SK-N-SH (cell line): ENCODE measurements around the gene HLA-DQA1. TPM values are rescaled to one million over a fixed set of nuclear protein-coding genes. Genes with fewer than 3 reads are reported as not detected.
A peak's percentile ranks its signal among the peaks of the same experiment; 100 is the strongest.

Experiments
- CTCF ChIA-PET: fragments of 300-600, 350-600 bp; formaldehyde crosslinking; extraction: SDS; loops from one replicate; lab custom pipeline; 2021; lab: Yijun Ruan, JAX
- POLR2A ChIA-PET: fragments of 350-600 bp; sonication (Branson Sonifier 250); formaldehyde crosslinking; extraction: SDS; loops from one replicate; lab custom pipeline; 2020; ENCODE audit warnings: antibody characterized with exemption, inconsistent platforms; lab: Yijun Ruan, JAX
- DNase-seq: peaks from one replicate; pipeline ENCODE4 v3.0.0; 2012
- H2AFZ ChIP-seq: fragments of 200-600 bp; sonication (generic); 2 replicates; pipeline ENCODE4 v1.8.1; 2016; ENCODE audit warnings: antibody characterized with exemption, mild to moderate bottlenecking, low read depth
- H3F3A ChIP-seq: fragments of 200-600 bp; sonication (generic); replicated peaks from 2 replicates; pipeline ENCODE3; 2016; ENCODE audit warnings: antibody characterized with exemption, mild to moderate bottlenecking; ENCODE audit not compliant: insufficient read depth
- H3K27ac ChIP-seq, 2 experiments: fragments of 200-500 bp in 1 of 2; fragments of 200-600 bp in 1 of 2; sonication (Bioruptor generic) in 1 of 2; sonication (generic), shearing (Covaris generic) in 1 of 2; 2 replicates each; pipeline versions ENCODE4 v1.5.1 to v1.6.1; 2014 to 2016; ENCODE audit warnings: low read depth in 2 of 2, inconsistent platforms in 1 of 2, low read length in 1 of 2, mild to moderate bottlenecking in 1 of 2, mixed read lengths in 1 of 2
- H3K27me3 ChIP-seq: fragments of 200-600 bp; sonication (generic), shearing (Covaris generic); 2 replicates; pipeline ENCODE4 v1.6.1; 2016; ENCODE audit warnings: mixed run types; ENCODE audit not compliant: insufficient read depth
- H3K36me3 ChIP-seq, 2 experiments: fragments of 200-500 bp in 1 of 2; fragments of 200-600 bp in 1 of 2; sonication (Bioruptor generic) in 1 of 2; sonication (generic) in 1 of 2; replicated peaks in 1 of 2; 2 replicates each; pipeline versions ENCODE3 to v1.5.1; 2014 to 2016; ENCODE audit warnings: low read length in 1 of 2, mild to moderate bottlenecking in 1 of 2; ENCODE audit not compliant: insufficient read depth in 2 of 2, control insufficient read depth in 1 of 2
- H3K4me1 ChIP-seq, 2 experiments: fragments of 200-500 bp in 1 of 2; fragments of 200-600 bp in 1 of 2; sonication (Bioruptor generic) in 1 of 2; sonication (generic), shearing (Covaris generic) in 1 of 2; 2 replicates each; pipeline versions ENCODE4 v1.5.1 to v1.6.1; 2014 to 2016; ENCODE audit warnings: low read depth in 1 of 2, low read length in 1 of 2, mixed run types in 1 of 2; ENCODE audit not compliant: insufficient read depth in 2 of 2, control insufficient read depth in 1 of 2
- H3K4me2 ChIP-seq: fragments of 200-600 bp; sonication (generic), shearing (Covaris generic); 2 replicates; pipeline ENCODE4 v1.6.1; 2017; ENCODE audit warnings: mixed run types
- H3K4me3 ChIP-seq, 2 experiments: fragments of 200-500 bp in 1 of 2; fragments of 200-600 bp in 1 of 2; sonication (Bioruptor generic) in 1 of 2; sonication (generic), shearing (Covaris generic) in 1 of 2; 2 replicates each; pipeline versions ENCODE4 v1.5.1 to v1.8.1; 2014 to 2016; ENCODE audit warnings: low read depth in 2 of 2, inconsistent platforms in 1 of 2, low read length in 1 of 2, mild to moderate bottlenecking in 1 of 2, mixed read lengths in 1 of 2, moderate library complexity in 1 of 2
- H3K79me2 ChIP-seq: fragments of 200-600 bp; sonication (generic); 2 replicates; pipeline ENCODE4 v1.8.1; 2017; ENCODE audit warnings: mild to moderate bottlenecking; ENCODE audit not compliant: insufficient read depth
- H3K9ac ChIP-seq: fragments of 200-600 bp; sonication (generic); 2 replicates; pipeline ENCODE4 v1.6.1; 2017; ENCODE audit warnings: mixed run types
- H3K9me2 ChIP-seq: fragments of 200-600 bp; sonication (generic); 2 replicates; pipeline ENCODE4 v1.6.1; 2017; ENCODE audit warnings: mixed run types
- H3K9me3 ChIP-seq: fragments of 200-600 bp; sonication (generic); 2 replicates; pipeline ENCODE4 v1.6.1; 2017; ENCODE audit warnings: mixed run types, mild to moderate bottlenecking, moderate library complexity
- H4K20me1 ChIP-seq: fragments of 200-600 bp; sonication (generic); 2 replicates; pipeline ENCODE4 v1.6.1; 2017; ENCODE audit warnings: mild to moderate bottlenecking, mixed run types; ENCODE audit not compliant: insufficient read depth
- ELF1 ChIP-seq: IDR thresholded peaks from 2 replicates; pipeline ENCODE4 v1.4.0; 2012
- RFX5 ChIP-seq: IDR thresholded peaks from 2 replicates; pipeline ENCODE4 v1.6.1; 2012; ENCODE audit warnings: mild to moderate bottlenecking, improper control_type of control experiment, low read length
- SMC3 ChIP-seq: IDR thresholded peaks from 2 replicates; pipeline ENCODE4 v1.6.1; 2012; ENCODE audit warnings: low read depth, low read length, improper control_type of control experiment
- YY1 ChIP-seq: IDR thresholded peaks from 2 replicates; pipeline ENCODE4 v1.4.0; 2012; ENCODE audit warnings: low read depth, mild to moderate bottlenecking
- ZBTB33 ChIP-seq: IDR thresholded peaks from 2 replicates; pipeline ENCODE4 v1.4.0; 2012; ENCODE audit warnings: low read depth, borderline replicate concordance
- WGBS: methylation state at CpG from one replicate; pipeline ENCODE4 v1.1.6; 2017; ENCODE audit warnings: low lambda C conversion rate; 5-methylcytosine and 5-hydroxymethylcytosine counted together
- polyA plus RNA-seq, 3 experiments: library from polyadenylated mRNA; depleted of rRNA; stranded (reverse); fragments of >200 nt; gene quantifications; 2 replicates each; pipeline ENCODE4 v1.2.3, GENCODE V29; 2012

Gene HLA-DQA1
- polyA plus RNA-seq, 1 of the 3 experiments (the other 2 are of a cell fraction) = not detected

GRCh38 chr6:32665661-32666060 lies 28.5 kb downstream of the HLA-DQA1 start:
- no peaks in the 10 kb centered on the region for H4K20me1 ChIP-seq
- H3F3A ChIP-seq = no peaks in the 10 kb centered on the region
- ChIA-PET POLR2A (no interaction called here), CTCF (no interaction called here)
- no peak overlapping the region for H3K9ac ChIP-seq
- no peak overlapping the region for H2AFZ ChIP-seq
- H3K4me3 ChIP-seq = no peak overlapping the region
- no peak for TF ChIP-seq SMC3
- H3K36me3 ChIP-seq = no peaks in the 10 kb centered on the region
- no peak for DNase-seq
- WGBS = 1% methylated on average over 3 of the region's 3 CpGs
- H3K9me3 ChIP-seq = no peaks in the 10 kb centered on the region
- no peaks in the 10 kb centered on the region; the same call in 1 of the 2 replicates for H3K27me3 ChIP-seq
- no peak overlapping the region for H3K4me2 ChIP-seq
- H3K79me2 ChIP-seq = no peaks in the 10 kb centered on the region
- H3K27ac ChIP-seq = no peak overlapping the region
- no peaks in the 10 kb centered on the region for H3K4me1 ChIP-seq
- no peaks in the 10 kb centered on the region for H3K9me2 ChIP-seq

GRCh38 chr6:32666420-32667300 lies 29.5 kb downstream of the HLA-DQA1 start, which contains the start of gene HLA-DQB1:
HLA-DQB1 (minus strand) TSS chr6:32666657; CDS start chr6:32666607, 50 bp downstream.
- H3K4me2 ChIP-seq = no peak within 1 kb of the TSS
- H3K9me2 ChIP-seq = no peaks in the 10 kb centered on the region
- no peaks in the 10 kb centered on the region; the same call in 1 of the 2 replicates for H3K27me3 ChIP-seq
- no peak within 1 kb of the TSS for H3K4me3 ChIP-seq
- no peak within 1 kb of the TSS for H3K27ac ChIP-seq
- CTCF ChIA-PET = no interaction called here
- no peaks in the 10 kb centered on the region for H3K36me3 ChIP-seq
- H3K9ac ChIP-seq = no peak within 1 kb of the TSS
- under 1% methylated on average over 16 of the region's 16 CpGs for WGBS
- H3K4me1 ChIP-seq = no peaks in the 10 kb centered on the region
- POLR2A ChIA-PET = no interaction called here
- no peaks in the 10 kb centered on the region for H4K20me1 ChIP-seq
- peak; percentile 98 for TF ChIP-seq RFX5
- TF ChIP-seq ELF1 = no peak
- no peak for TF ChIP-seq ZBTB33
- no peak for TF ChIP-seq SMC3
- H3K79me2 ChIP-seq = no peaks in the 10 kb centered on the region
- H2AFZ ChIP-seq = no peak within 1 kb of the TSS
- H3K9me3 ChIP-seq = no peaks in the 10 kb centered on the region
- peak; percentile 49 for DNase-seq
- H3F3A ChIP-seq = no peaks in the 10 kb centered on the region

DNA sequence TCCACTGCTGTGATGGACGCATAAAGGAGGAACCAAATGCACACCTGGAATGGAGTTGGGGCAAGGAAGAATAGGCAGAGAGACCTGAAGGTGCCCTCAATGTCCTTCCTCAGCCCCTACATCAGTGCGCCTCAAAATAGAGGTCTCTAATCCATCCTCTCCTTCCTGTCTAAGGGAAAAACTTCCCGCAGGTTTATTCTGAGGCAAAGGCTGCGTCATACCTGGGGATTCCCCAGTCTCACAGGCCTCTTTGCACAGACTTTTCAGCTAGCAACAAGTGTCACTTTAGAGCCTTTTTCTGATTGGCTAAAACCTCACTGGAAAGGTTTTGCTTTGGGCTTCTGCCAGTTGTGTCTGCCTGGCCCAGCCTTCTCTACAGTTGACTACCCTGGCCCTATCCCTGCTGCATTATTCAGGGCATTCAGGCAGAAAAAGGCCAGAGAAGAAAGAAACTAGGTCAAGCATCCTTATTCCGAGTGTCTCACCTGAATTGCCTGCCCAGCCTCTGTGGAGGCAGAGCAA lies 31.1 kb downstream of the HLA-DQA1 start:
- Histone ChIP-seq H4K20me1 (no peaks in the 10 kb centered on the region), H3F3A (no peaks in the 10 kb centered on the region), H3K9me2 (no peaks in the 10 kb centered on the region), H3K4me3 (no peak overlapping the region), H3K4me2 (no peak overlapping the region), H2AFZ (no peak overlapping the region), H3K9ac (no peak overlapping the region), H3K36me3 (no peaks in the 10 kb centered on the region), H3K9me3 (no peaks in the 10 kb centered on the region), H3K27ac (no peak overlapping the region), H3K4me1 (no peaks in the 10 kb centered on the region), H3K79me2 (no peaks in the 10 kb centered on the region), H3K27me3 (no peaks in the 10 kb centered on the region; the same call in 1 of the 2 replicates)
- WGBS = 0% methylated on average over 4 of the region's 5 CpGs
- ChIA-PET POLR2A (no interaction called here), CTCF (no interaction called here)
- TF ChIP-seq YY1 = no peak
- TF ChIP-seq RFX5 = peak; percentile 95
- no peak for DNase-seq
